ENCODE results near the gene NF1.
"Not testable (repeated sequence)": the region's sequence is repeated elsewhere in the genome, so short reads cannot be mapped to it uniquely, and the experiment has no call there.

The NF1 gene

DNA sequence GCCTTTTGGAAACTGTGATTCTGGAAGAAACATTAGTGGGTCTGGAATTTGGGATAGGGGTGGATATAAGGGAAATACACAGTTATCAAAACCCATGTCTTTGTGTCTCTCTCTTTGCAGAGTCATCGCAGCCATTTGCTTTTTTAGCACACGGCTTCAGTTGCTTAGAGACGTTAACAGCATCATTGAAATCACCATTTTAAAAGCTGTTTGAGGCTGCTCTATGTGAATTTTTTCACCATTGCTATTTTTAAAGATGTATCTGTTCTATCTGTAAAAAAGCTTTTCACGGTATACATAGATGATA, 155.0 kb downstream of the NF1 start:
- no peak for DNase-seq (ENCODE audit: extremely low spot score, insufficient read length, low read depth)
- FAIRE-seq, result peak; percentile 60

- no peak for DNase-seq (ENCODE audit: extremely low spot score, insufficient read length, low read depth)
- peak; percentile 88 for FAIRE-seq
Observed at GRCh38 chr17:31250229-31250628, 155.5 kb downstream of the NF1 start.

DNA sequence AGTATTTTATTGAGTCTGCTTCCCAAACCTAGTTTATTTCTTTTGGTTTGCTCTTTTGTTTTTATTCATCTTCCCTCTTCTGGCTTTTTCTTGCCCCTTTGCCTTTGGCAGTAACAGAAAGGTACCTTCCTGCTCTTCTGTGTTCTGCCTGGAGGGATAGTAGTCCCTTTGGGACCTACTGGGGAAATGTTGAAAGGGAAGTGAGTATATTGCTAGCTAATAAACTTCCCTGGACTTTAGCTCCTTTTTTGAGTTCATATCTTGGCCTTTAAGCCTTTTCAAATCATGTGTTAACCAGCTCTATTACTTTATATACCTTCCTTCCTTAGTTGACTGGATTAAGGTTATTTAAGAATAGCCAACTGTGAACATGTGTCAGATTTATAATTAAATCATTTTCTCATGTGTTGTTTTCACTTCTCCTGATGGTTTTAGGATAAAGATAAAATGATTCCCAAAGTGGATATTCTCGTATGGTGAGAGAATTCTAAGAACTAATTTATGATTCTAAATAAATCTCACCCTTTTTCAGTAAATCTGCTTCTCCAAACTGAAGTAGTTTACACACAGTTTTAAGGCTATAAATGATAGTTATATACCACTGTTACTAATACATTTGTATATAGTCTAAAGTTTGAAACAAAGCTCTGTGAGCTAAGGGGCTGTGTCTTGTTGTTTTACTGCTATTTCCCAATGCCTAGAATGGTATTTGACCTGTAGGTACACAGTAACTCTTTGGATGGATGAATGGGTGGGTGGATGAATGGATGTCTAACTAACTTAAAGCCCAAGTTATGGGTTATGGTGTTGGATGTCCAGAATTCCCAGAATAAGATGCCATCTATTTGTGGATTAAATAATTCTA, 156.6 kb downstream of the NF1 start:
- FAIRE-seq, result peak; percentile 77
- DNase-seq (ENCODE audit: extremely low spot score, insufficient read length, low read depth), result no peak

DNA sequence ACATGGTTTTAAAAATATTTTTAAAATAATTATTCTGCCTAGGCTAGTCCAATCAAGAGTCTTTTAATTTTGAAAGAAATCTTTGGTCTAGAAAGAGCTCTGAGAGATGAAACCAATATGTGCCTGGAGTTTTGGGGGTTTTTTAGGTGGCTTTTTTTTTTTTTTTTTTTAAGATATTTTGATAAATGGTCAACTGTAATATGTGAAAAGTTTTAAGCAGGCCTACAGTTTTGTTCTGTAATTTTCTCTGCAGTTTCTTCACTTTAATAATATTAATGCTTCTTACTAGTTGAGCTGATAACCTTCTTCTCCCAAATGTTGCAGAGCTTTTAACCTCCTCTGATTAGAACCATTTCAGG, 157.2 kb downstream of the NF1 start:
- FAIRE-seq (no peak), DNase-seq (ENCODE audit: extremely low spot score, insufficient read length, low read depth) (no peak)

DNA sequence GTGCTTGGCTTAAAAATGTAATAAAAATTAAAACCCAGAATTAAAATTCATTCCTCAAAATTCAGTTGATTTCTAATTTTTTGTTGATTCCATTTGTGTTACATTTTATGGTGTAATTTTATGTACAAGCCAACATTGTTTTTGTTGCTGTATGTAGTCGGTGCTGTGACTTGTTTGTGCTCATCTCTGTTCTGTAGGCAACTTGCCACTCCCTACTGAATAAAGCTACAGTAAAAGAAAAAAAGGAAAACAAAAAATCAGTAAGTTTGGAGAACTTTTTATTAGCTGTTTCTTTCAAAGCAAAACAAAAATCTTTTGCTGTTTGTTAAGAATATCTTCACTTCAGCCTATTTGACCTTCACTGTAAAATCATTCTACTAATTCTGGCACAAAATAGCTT, 158.0 kb downstream of the NF1 start:
- DNase-seq (ENCODE audit: extremely low spot score, insufficient read length, low read depth), result no peak
- FAIRE-seq, result no peak

GRCh38 chr17:31254654-31255053, 159.9 kb downstream of the NF1 start:
- FAIRE-seq, result no peak
- no peak for DNase-seq (ENCODE audit: extremely low spot score, insufficient read length, low read depth)

DNA sequence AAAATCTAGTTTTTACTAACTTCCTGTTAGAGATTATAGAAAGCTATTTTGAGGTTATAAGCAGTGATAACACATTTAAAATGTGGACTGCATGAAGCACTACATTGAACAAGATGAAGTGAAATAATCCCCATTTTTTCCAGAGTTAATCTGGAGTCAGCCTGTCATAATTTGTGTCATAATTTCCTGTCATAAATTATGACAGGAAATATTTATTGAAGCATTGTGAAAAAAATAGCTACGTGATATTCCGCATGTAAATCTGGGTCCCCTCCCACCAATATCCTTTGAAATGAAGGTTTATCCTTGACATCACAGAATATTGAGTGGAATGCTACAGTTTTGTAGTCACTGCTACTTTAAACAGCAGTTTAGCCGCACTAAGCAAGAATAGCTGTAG, 162.2 kb downstream of the NF1 start:
- FAIRE-seq, result no peak

DNA sequence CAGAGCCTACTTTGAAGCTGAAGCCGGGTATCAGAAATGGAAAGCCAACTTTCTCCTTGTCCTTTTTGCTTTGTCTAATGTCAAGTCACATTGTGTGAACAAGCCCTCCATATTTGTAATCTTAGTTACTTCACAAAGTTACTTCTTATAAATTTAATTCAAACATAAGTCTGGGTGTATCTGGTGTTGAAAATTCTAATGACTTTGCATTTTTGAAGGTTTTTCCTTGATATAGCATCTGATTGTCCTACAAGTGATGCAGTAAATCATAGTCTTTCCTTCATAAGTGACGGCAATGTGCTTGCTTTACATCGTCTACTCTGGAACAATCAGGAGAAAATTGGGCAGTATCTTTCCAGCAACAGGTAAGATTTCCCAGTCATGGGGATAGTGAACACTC, 165.4 kb downstream of the NF1 start:
- no peak for DNase-seq (ENCODE audit: extremely low spot score, insufficient read length, low read depth)
- no peak for FAIRE-seq

More for the DNA sequence above, 162.2 kb downstream of the NF1 start:
- DNase-seq (ENCODE audit: extremely low spot score, insufficient read length, low read depth), result no peak

GRCh38 chr17:31261601-31262000, 166.8 kb downstream of the NF1 start:
- no peak for DNase-seq (ENCODE audit: extremely low spot score, insufficient read length, low read depth)
- no peak for FAIRE-seq

DNA sequence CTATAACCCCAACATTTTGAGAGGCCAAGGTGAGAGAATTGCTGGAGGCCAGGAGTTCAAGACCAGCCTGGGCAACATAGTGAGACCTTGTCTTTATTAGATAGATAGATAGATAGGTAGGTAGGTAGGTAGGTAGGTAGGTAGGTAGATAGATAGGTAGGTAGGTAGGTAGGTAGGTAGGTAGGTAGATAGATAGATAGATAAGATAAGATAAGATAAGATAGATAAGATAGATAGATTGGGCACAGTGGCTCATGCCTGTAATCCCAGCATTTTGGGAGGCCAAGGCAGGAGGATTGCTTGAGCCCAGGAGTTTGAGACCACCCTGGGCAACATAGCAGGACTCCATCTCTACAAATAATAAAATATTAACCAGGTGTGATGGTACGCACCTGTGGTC, 168.1 kb downstream of the NF1 start:
- not testable (repeated sequence) for DNase-seq (ENCODE audit: extremely low spot score, insufficient read length, low read depth); FAIRE-seq

DNA sequence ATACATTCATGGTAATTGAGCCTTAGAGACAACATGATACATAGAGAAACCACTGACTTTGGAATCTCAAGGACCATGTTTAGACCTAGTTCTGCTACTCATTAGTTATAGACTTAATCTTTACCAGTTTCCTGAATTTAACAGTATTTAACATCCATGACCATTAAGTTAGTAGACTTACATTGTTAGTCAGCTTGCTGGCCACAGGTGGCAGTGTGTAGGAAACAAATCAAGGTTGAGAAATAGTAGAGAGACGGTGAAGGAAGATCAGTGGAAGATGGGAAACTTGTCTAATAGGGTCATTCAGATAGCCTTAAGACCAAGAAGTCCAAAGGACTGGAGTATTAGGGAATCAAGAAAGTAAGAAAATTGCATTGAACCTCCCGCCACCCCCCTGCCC, 171.3 kb downstream of the NF1 start:
- DNase-seq (ENCODE audit: extremely low spot score, insufficient read length, low read depth), result no peak
- peak; percentile 74 for FAIRE-seq

- DNase-seq (ENCODE audit: extremely low spot score, insufficient read length, low read depth) (no peak), FAIRE-seq (no peak)
Observed at GRCh38 chr17:31269036-31269577, 174.3 kb downstream of the NF1 start.

DNA sequence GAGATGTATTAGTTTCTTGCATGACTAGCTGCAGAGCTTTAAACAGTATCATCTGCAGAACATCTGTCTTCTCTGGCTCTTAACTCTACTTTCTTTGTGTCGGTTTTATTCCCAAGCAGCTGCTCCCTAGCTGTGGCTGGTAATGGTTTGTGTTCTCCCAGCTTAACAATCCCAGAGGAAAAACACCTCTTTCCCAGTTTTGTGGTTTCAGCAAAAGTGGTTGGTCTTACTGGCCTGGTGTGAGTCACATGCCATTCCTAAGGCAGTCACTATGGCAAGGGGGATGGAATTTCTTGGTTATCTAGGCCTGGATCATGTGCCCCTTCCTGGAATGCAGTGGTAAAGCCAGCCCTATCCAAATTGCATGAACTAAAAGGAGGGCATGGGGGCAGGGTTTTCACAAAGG, 174.8 kb downstream of the NF1 start:
- no peak for FAIRE-seq
- no peak for DNase-seq (ENCODE audit: extremely low spot score, insufficient read length, low read depth)

DNA sequence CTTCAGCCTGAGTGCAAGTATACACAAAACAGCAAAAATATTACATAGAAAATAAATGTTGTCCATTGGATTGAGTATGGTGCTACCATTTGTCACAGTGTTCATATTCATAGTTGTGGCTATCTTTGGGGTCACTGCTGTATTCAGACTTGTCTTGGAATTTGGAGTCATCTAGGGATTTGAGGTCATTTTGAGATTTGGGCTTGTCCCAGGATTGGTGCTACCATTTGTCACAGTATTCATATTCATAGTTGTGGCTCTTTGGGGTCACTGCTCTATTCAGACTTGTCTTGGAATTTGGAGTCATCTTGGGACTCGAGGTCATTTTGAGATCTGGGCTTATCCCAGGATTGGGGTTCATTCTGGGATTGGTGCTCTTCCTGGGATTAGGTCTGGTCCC, 177.5 kb downstream of the NF1 start:
- DNase-seq (ENCODE audit: extremely low spot score, insufficient read length, low read depth) (no peak), FAIRE-seq (no peak)

GRCh38 chr17:31272803-31273202, 178.0 kb downstream of the NF1 start:
- no peak for FAIRE-seq
- no peak for DNase-seq (ENCODE audit: extremely low spot score, insufficient read length, low read depth)

- DNase-seq (ENCODE audit: extremely low spot score, insufficient read length, low read depth), result no peak
- no peak for FAIRE-seq
Observed at GRCh38 chr17:31273516-31273915, 178.7 kb downstream of the NF1 start.

DNA sequence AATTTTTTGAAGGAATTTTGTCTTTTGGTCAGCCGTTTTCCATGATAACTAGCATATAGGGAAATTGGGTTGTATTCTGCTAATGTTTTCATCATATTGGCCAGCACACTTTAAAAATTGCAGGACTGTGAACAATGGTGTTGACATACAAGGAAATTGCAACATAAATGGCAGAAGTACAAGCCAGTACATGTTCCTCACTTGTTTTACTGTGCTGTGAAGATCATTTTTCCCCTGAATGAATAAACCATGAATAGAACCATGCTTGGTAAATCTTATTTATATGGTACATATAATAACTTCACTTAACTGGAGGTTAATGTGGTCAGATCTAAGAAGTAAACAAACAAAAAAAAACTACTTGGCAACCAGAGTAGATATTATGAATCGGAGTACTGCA, 179.5 kb downstream of the NF1 start:
- no peak for DNase-seq (ENCODE audit: extremely low spot score, insufficient read length, low read depth)
- no peak for FAIRE-seq

GRCh38 chr17:31275116-31275515, 180.3 kb downstream of the NF1 start:
- DNase-seq (ENCODE audit: extremely low spot score, insufficient read length, low read depth) (no peak), FAIRE-seq (no peak)

GRCh38 chr17:31279401-31279800, 184.6 kb downstream of the NF1 start:
- FAIRE-seq (no peak), DNase-seq (ENCODE audit: extremely low spot score, insufficient read length, low read depth) (no peak)

DNA sequence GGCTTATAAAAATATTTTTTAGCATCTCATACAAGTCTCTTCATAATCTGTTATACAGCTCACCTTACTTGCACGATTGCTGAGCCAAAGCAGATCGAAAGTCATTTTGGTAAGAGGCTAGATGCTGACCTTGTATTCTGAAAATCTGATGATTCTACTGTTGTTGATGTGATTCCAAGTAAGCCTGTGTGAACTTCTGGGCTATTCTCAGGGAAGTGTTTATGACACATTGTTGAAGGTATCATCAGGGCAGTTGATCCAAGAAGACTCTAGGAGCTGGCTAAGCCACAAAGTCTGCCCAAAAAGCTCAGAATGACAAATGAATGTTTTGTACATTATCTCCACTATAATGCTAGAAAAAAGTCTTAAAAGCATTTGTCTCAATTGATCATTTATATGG, 186.3 kb downstream of the NF1 start:
- FAIRE-seq (no peak), DNase-seq (ENCODE audit: extremely low spot score, insufficient read length, low read depth) (no peak)

- DNase-seq (ENCODE audit: extremely low spot score, insufficient read length, low read depth) (no peak), FAIRE-seq (no peak)
Observed at GRCh38 chr17:31283841-31284240, 189.1 kb downstream of the NF1 start.

- DNase-seq (ENCODE audit: extremely low spot score, insufficient read length, low read depth) (no peak), FAIRE-seq (no peak)
Observed at GRCh38 chr17:31286587-31286986, 191.8 kb downstream of the NF1 start.
